ENCODE results near the gene PSMD9.

GRCh38 chr12:121892673-121893561 is 4.3 kb downstream of the PSMD9 start:
- TF ChIP-seq, protein P1, sequence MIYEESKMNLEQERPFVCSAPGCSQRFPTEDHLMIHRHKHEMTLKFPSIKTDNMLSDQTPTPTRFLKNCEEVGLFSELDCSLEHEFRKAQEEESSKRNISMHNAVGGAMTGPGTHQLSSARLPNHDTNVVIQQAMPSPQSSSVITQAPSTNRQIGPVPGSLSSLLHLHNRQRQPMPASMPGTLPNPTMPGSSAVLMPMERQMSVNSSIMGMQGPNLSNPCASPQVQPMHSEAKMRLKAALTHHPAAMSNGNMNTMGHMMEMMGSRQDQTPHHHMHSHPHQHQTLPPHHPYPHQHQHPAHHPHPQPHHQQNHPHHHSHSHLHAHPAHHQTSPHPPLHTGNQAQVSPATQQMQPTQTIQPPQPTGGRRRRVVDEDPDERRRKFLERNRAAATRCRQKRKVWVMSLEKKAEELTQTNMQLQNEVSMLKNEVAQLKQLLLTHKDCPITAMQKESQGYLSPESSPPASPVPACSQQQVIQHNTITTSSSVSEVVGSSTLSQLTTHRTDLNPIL (CRISPR knock-in tag; IDR thresholded peaks at IDR 0.05; ENCODE audit: low read depth): no peak
- TF ChIP-seq PPARA (CRISPR knock-in tag; IDR thresholded peaks at IDR 0.05; ENCODE audit: borderline replicate concordance): no peak
- TF ChIP-seq, protein P2, sequence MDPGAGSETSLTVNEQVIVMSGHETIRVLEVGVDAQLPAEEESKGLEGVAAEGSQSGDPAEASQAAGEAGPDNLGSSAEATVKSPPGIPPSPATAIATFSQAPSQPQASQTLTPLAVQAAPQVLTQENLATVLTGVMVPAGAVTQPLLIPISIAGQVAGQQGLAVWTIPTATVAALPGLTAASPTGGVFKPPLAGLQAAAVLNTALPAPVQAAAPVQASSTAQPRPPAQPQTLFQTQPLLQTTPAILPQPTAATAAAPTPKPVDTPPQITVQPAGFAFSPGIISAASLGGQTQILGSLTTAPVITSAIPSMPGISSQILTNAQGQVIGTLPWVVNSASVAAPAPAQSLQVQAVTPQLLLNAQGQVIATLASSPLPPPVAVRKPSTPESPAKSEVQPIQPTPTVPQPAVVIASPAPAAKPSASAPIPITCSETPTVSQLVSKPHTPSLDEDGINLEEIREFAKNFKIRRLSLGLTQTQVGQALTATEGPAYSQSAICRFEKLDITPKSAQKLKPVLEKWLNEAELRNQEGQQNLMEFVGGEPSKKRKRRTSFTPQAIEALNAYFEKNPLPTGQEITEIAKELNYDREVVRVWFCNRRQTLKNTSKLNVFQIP (CRISPR knock-in tag; IDR thresholded peaks at IDR 0.05; ENCODE audit: borderline replicate concordance, low read depth): no peak
- no peak for TF ChIP-seq ARNTL (CRISPR knock-in tag; IDR thresholded peaks at IDR 0.05; ENCODE audit: borderline replicate concordance, low read depth)
- TF ChIP-seq ZFP3 (CRISPR knock-in tag; IDR thresholded peaks at IDR 0.05): no peak
- TF ChIP-seq RARB (CRISPR knock-in tag; IDR thresholded peaks at IDR 0.05): no peak
- TF ChIP-seq, protein P3, sequence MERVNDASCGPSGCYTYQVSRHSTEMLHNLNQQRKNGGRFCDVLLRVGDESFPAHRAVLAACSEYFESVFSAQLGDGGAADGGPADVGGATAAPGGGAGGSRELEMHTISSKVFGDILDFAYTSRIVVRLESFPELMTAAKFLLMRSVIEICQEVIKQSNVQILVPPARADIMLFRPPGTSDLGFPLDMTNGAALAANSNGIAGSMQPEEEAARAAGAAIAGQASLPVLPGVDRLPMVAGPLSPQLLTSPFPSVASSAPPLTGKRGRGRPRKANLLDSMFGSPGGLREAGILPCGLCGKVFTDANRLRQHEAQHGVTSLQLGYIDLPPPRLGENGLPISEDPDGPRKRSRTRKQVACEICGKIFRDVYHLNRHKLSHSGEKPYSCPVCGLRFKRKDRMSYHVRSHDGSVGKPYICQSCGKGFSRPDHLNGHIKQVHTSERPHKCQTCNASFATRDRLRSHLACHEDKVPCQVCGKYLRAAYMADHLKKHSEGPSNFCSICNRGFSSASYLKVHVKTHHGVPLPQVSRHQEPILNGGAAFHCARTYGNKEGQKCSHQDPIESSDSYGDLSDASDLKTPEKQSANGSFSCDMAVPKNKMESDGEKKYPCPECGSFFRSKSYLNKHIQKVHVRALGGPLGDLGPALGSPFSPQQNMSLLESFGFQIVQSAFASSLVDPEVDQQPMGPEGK (CRISPR knock-in tag; IDR thresholded peaks at IDR 0.05; ENCODE audit: borderline replicate concordance): no peak
- no peak for TF ChIP-seq ZNF8 (CRISPR knock-in tag; IDR thresholded peaks at IDR 0.05)
- TF ChIP-seq ESRRG (CRISPR knock-in tag; IDR thresholded peaks at IDR 0.05): no peak
